Measurements from ENCODE around the gene ADORA3.

DNA sequence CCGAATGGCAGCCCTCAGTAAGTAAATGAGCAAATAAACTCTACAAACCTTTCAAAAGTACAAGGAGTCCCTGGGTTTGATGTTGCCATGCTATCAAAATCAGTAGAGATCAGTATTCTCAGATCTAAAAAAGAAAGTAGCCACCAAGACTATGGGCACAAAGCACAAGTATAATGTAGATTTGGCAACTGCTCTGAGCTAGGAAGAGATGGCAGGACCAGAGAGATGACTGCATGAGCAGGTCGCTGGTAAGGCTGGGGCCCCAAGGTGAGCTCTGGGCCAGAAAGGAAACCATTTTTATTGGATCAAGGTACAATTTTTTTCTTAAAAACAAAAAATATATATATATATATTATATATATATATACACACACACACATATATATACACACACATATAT lies 3.1 kb upstream of the ADORA3 start:
- TF ChIP-seq, protein P1, sequence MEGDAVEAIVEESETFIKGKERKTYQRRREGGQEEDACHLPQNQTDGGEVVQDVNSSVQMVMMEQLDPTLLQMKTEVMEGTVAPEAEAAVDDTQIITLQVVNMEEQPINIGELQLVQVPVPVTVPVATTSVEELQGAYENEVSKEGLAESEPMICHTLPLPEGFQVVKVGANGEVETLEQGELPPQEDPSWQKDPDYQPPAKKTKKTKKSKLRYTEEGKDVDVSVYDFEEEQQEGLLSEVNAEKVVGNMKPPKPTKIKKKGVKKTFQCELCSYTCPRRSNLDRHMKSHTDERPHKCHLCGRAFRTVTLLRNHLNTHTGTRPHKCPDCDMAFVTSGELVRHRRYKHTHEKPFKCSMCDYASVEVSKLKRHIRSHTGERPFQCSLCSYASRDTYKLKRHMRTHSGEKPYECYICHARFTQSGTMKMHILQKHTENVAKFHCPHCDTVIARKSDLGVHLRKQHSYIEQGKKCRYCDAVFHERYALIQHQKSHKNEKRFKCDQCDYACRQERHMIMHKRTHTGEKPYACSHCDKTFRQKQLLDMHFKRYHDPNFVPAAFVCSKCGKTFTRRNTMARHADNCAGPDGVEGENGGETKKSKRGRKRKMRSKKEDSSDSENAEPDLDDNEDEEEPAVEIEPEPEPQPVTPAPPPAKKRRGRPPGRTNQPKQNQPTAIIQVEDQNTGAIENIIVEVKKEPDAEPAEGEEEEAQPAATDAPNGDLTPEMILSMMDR (IDR thresholded peaks at IDR 0.05), result no peak
- TF ChIP-seq POLR2AphosphoS5 (IDR thresholded peaks at IDR 0.05; ENCODE audit: low read depth, low read length), result no peak

Data from Panc1 (cell line).